NOMO-1 (cell line): Measurements from ENCODE around the gene RASL10B.
"Not testable (repeated sequence)": the region's sequence is repeated elsewhere in the genome, so short reads cannot be mapped to it uniquely, and the experiment has no call there.

Source experiments
- DNase-seq, 2 experiments: peaks; one replicate each; lab custom pipeline; 2025; ENCODE audit not compliant: unreplicated experiment in 2 of 2; lab: John Stamatoyannopoulos, UW

RASL10B gene

DNA sequence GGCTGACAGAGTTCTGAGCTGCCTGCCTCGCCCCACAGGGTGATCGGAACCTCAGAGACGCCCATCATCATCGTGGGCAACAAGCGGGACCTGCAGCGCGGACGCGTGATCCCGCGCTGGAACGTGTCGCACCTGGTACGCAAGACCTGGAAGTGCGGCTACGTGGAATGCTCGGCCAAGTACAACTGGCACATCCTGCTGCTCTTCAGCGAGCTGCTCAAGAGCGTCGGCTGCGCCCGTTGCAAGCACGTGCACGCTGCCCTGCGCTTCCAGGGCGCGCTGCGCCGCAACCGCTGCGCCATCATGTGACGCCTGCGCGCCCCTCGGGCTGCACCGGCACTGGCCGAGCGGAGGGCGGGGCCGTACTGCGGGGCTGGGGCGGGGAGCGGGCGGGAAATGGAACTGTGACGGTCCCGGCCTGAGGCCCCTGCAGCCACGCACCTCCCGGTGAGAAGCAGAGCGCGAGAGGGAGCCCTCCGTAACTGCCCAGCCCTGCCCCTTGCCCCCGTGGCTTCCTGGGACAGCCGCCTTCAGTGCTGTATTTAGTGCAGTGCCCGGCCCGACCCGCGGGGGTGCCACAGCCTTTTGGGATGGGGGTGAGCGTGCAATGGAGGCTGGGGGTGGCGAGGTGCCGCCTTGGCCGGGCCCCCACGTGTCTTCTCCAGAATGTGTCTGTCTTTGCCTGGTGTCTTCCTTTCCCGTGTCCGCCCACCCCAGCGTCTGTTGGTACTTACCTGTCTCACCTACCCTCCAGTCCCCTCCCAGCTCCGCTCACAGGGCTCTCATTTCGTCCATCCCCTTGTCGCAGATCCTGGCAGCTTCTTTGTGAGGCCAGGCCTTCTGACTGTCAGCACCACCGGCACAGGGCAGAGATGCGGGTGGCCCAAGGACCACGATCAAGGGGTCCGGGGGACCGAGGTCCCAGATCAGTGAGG is 9.8 kb downstream of the RASL10B start:
- DNase-seq = no peak

DNA sequence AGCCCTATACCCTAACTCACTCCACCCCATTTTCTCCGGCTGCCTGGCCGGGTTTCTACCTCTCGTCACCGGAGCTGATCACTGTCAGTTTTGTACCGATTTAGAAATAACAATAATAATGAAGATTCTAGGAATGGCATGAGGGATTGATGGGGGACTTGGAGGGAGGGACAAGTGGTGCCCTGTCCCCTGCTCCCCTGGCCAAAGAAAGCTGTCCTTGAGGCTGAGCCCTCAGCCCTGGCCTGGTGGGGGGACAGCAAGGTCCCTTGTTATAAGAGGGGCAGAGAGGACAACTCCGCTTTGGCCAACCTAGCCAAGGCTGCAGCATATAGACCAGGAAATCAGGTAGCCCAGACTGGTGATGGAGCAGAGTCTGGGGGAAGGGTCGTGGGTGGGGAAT is 11.1 kb downstream of the RASL10B start:
- no peak for DNase-seq

DNA sequence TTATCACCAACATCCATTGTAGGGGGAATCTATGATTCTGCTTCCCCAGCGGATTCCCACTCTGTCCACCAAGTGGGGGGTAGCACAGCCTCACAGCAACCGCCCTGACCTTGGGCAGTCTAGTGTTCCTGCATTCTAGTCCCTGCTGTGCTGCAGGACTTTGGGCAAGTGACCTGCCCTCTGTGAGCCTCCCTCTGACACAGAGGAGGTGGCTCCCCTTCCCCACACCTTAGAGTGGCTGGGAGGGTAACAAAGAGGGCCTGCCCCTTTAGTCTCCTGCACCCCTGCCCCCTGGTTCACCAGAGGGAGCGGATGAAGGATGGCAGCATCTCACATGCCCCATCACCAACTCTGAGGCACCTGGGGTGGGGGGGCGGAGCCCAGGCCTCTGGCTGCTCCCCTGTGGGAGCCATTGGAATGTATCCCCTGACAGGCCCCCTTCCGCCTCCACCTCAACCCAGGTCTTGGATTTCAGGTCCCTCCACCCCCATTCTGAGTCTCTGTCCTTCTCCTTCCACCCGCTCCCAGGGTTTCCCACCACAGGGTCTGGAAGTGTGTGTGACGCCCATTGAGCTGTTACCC is 11.5 kb downstream of the RASL10B start:
- no peak for DNase-seq

DNA sequence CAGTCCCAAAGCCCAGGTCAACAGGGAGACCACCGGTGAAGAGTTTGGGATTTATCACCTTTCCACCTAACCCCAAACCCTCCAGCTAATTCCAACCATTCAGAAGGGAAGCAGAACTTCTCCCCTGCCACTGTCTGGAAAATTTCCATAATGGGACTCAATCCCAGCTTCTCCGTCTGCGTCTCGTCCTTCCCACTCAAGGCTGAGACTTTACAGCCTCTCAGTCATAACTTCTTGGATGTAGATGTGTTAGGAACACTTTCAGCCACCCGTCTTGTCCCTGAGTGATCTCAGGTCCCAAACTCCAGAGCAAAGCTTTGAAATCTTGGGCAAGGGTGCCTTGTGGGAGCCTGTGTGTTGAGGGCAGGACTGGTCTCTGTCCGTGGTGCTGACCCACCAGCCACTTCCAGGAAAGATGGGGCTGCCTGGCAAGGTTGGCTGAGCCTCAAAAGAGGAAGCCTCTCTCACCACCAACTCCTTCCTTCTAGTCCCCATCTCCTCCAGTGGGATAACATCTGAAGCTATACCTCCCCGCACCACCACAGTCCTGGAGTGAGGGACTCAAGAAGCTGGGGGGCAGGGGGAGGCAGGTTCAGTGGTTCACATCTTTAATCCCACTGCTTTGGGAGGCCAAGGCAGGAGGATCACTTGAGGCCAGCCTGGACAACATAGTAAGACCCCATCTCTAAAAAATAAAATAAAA is 12.3 kb downstream of the RASL10B start:
- DNase-seq = peak; percentile 26 to 50

DNA sequence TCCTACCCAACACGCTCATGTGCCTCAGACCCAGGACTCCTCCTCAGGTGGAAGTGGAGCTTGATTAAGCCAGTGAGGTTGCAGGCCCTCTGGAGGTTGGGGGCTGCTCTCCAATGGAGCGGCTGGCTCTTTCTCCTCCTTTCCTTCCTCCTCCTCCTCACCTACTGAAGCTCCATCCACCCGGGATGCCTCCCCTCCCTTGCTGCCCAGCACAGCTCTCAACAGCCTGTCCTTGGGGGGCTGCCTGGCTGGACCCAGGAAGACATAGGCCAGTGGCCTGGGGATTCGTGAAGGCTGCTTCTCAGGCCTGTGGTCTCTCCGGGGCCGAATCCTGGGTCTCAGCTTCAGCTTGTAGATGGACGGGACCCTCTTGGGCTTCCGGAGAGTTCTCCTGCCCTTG is 13.4 kb downstream of the RASL10B start:
- no peak for DNase-seq

DNA sequence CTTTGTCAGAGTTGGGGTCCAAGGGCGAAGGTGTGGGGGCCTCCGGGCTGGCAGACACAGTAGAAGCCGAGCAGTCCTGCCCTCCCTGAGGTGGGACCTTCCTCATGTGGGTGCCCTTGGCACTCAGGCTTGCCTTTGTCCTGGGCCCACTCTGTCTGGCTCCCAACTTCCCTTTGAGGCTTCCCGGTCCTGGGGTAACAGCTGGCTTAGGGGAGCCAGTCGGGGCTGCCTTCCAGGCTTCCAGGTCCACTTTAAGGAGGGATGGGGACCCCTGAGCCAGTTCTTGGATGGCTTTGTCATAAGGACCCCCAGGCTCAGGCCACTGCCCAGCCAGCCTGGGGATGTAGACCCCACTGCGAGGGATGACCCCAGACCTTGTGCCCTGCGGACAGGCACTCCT is 13.8 kb downstream of the RASL10B start:
- DNase-seq = no peak

DNA sequence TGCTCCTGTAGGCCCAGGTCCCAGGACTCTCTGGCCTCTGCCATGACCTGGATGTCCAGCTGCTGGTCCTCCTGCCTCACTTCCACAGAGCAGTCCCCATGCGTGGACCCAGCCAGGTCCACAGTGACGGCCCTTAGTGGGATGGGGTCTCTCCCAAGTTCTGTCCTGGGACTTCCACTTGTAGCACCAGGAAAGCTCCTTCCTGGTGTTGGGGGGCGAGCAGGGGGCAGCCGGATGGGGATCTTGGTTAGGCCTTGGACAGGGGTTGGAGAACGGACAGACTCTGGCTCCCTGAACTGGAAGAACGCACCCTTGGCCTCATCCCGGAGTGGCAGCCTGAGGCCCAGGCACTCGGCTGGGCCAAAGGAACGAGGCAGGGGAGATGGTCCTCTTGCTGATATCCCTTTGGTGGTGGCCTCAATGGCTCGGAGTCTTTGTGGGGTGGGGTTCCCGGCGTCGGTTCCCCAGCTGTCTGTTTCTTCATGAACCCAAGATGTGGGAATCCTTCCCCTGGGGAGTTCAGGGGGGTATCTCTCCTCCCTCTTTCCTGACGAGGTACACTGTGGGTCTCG is 14.4 kb downstream of the RASL10B start:
- DNase-seq = no peak

DNA sequence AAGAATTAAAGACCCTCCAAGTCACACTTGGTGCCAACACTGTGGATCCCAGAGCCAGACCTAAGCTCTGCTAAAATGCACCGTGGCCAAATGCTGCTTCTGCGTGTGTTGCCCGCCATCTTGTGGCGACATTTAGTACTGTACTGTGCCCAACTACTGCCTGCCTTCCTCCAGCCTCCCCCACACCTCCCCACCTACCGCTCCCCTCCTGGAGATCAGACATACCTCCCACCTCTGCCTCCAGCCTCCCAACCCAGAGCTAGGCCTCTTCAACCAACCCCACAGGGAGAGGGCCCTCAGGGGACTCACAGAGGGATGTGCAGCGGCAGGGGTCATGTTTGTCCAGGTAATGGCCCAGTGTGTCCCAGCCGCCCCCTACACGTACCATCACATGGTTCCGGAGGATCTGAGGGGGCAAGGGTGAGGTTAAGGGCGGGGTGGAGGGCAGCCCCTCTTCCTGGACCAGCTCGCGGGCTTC is 16.1 kb downstream of the RASL10B start:
- DNase-seq = peak; percentile 57 to 63

DNA sequence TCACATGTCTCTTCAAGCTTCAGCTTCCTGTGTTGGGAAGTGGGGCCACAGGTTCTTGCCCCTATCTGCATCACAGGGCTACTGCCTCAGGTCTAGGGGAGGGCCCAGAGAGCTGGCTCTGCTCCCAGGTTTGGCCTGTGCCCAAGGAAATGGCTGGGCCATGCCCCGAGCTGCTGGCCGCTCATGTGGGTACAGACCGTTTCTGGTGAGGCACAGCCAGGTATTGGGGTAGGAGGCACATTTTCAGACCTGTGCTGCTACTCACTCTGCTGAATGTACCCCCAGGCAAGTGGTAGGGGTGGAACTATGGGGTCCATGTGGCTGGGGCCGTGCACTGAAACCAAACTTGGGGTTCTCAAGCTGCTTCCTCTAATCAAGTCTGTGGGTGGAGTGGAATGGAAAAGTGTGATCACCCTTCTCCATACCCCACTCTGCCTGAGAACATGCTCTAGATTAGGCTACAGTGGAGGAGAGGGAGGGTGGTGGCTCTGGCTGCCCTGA is 17.0 kb downstream of the RASL10B start:
- DNase-seq = no peak

DNA sequence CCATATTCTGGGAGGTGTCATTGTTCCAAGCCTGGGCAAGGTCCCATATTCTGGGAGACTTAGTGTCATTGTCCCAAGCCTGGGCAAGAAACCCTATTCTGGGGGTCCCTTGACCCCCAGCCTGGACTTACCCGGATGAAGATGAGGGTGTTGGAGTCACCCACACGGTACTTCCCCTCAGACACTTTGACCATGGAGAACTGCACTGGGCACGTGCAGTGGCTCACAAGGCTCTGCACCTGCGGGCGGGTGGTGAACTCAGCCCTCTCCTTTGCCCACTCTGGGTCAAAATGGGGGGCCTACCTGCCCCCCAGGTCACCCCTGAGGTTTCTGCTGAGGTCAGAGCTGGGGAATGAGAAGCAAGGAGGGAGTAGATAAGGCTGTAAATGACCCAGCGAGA is 17.5 kb downstream of the RASL10B start:
- DNase-seq = no peak

DNA sequence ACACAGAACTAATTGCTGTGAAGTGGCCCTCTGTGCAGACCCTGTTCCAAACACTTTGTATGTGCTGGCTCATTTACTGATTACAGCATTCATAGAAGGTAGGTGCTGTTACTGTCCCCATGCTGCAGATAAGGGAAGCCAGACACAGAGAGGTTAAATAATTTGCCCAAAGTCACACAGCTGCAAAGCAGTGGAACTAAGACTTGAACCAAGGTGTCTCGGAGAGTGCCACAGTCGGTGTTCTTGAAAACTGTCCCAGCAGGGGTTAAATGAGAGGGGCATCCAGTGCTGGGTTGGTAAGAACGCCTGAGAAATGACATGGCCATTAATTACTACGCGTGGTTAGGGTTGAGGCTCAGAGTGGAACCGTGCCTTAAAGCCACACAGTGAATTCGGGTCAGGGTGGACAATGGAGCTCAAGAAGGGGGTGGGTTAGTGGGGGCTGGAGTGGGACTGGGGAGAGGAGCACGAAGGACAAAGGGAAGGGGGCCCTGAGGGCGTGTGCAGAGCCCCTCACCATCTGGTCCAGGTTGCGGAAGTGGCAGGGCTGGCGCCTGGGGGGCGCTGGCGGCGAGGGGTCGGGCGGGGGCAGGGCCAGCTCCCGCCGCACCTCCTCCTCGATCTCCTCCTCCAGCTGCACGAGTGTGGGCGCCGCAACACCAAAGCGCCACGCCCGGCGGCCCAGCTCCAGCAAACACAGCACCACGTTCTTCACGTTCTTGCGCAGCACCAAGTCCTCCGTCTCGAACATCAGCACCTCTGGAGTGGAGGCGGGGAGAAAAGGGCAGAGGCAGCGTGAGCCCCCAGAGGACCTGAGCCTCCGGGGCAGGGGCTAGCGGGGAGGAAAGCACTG is 18.3 kb downstream of the RASL10B start:
- DNase-seq = no peak

DNA sequence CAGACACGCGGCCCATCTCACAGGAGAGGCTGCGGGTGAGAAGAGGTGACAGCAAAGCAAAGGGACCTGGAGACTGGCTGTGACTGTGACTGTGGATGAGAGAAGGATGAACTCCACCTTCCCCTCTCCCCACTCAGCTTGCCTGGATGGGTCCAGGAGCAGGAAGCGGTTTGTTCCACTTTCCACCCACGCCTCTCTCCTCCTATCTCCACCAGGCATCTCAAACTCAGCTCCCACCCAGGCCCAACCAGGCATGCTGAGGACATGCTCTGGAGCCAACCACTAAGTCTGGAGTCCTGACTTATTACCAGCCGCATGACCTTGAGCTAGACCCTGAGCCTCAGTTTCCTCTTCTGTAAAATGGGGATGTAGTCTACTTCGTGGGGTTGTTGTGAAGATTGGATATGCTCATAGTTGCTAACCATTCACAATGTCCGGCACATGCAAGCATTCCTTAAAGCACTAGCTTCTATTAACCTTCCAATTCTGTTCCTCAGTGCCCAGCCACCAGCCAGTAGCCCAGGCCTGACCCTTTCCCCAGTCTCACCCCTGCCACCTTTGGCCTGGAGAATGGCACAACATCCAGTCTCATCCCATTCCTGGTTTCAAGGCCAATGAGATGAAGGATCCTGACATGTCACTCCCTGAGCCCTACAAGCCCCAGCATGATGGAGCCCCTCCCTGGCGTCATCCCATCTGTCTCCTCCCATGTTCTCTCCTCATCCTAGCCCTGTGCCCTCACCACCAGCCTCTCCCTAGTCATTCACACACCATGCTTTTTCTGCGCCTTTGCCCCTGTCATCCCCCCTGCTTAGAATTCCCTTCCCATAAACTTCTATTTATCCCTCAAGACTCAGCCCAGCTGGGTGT is 19.3 kb downstream of the RASL10B start:
- DNase-seq = no peak

DNA sequence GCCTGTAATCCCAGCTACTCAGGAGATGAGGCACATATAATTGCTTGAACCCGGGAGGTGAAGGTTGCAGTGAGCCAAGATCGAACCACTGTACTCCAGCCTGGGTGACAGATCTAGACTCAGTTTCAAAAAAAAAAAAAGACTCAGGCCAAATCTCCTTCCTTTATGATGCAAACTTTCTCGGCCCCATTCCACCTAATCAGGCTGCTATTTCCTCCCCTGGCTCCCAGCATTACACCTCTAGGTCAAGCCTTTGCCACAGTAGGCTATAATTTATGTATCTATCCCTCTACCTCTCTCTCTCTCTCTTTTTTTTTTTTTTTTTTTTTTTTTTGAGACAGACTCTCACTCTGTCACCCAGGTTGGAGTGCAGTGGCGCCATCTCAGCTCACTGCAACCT is 20.1 kb downstream of the RASL10B start:
- DNase-seq = not testable (repeated sequence)

DNA sequence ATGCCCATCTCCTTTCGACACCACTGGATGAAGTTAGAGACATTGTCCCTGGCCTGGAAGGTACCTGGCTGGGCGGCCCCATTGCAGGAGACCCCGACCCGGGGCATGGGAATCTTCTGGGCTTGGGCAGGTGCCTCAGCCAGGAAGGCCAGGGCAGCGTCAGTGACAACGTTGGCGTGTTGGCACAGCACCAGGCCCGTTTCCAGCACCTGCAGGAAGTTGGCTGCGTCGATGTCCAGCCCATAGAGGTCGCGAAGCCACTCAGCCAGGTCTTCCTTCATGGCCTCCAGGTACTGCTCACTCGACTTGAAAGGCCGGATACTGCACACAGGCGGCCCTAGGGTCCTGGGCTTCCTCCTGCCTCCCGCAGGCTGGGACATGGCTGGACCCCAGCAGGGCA is 21.0 kb downstream of the RASL10B start:
- DNase-seq = no peak

DNA sequence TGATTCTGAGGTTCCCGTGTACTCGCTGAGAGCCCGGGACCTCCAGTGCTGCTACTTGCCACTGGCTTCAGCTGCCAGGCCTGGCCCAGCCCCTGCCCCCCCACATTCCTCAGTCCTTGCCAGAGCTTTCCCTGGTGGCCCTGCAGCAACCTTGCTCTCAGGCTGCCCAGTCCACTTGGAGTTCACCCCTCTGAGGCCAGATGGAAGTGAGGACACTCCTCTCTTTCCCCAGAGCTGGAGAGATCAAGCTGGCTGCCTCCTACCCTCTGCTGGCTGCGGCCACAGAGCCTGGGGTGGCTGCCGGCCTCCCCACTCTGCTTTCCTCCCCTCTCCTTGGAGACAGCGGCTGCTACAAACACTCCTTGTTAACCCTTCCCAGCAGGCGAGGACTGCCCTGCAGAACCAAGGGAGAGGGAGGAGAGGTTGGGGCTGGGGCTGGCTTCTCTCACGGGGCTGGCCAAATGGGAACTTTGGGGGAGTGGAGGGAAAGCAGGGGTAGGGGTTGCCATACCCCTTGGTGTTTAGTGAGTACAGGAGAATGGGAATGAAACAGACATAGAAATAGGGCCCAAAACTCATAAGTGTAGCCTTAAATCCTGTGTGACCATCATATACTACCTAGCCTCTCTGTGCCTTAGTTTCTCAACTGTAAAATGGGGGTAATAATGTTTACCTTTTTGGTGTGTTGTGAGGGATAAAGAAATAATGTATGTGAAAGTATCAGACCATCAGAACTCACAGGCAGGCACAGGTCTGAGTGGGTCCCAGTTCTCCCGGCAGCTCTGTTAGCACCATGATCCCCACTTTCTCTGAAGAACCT is 21.7 kb downstream of the RASL10B start, which contains the start of gene GAS2L2:
TSS of gene GAS2L2 (minus strand) at position 295 of the 820 bp plus-strand sequence. CDS start 389 bp downstream, outside the sequence.
- no peak for DNase-seq

DNA sequence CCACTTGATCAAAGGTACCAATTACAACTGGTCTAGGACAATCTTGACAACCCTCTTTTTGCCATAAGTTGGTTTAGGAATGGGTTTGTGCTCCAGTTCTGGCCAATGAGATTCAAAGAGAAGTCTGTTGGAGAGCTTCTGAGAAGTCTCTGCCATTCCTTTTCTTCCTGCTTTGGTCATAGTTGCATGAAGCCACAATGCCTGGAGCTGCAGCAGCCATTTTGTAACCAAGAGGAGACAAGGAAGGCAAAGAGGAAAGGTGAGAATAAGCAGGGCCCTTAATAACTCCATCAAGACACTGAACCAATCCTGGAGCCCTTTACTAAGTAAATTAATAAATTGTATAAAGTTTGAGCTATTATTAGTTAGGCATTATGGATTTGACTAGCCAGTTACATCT is 25.8 kb downstream of the RASL10B start:
- DNase-seq = no peak

DNA sequence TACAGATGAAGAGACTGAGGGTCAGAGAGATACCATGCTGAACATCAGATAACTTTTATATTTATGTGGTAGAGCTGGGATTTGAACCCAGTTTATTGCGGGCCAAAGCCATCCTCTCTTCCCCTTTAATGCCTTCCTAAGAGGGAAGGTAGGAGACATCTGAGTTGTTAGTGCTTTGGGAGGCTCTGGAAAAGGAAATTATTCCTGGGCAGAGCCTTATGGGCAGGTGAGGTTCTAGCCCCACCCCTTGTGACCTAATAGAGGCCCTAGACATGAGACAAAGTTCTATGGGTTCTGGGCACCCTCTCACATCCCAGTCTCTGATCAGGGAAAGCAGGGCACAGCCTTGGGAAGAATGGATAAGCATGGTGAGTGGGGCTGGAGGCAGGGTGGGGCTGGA is 29.1 kb downstream of the RASL10B start, which contains the start of gene C17orf50:
TSS of gene C17orf50 (plus strand) at position 301 of the 400 bp plus-strand sequence. CDS start at position 356, 55 bp downstream.
- DNase-seq = no peak

DNA sequence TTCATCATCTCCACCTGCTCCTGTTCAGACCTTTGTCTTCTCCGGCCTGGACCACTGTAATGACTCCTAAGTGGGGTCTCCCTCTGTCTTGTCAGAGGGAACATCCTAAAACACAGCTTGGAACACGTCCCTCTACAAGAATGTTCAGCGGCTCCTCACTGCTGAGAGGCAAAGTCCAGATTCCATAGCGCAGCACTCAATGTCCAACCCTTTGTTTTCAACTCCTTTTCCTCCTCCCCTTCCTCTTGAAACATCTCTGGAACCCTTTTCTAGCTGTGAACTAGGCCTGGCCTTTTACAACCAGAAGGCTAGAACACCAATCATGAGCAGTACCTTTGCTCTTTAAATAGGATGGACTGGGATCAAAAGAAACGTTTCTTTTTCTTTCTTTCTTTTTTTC is 30.2 kb downstream of the RASL10B start:
- DNase-seq = no peak
